ENCODE results near the gene XRCC4. TPM values are rescaled to one million over a fixed set of nuclear protein-coding genes. Genes with fewer than 3 reads are reported as not detected.

The XRCC4 gene
- total and polyA plus RNA-seq, 4 donors: 2.3 to 4.9 (median 3.0) TPM

DNA sequence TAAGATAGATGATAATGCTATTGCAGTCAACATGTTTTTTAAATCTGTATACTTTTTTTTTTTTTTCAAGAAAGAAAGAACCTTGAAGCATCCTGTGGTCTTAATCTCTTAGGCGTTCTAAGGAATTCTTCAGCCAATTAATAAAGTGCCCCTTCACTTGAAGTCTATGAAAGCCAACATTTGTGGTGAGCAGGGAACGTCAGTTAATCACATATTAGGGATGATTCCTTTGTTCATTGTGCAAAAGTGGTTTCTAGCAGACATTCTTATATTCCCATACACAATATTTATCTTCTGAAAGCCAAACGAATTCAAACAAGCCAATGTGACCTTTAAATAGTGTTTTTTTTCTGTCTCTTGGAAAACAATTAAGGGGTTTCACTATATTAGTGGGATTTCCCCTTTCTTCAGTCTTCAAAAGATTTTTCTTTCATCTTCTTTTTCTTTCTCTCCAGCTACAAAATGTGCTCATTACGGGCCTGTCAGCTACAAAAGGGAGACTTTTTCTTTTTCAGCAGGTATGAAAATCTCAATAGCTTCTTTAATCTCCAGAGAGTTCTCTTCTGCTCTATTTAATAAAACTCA, 40.3 kb upstream of the XRCC4 start (continued):
- TF ChIP-seq, protein P1, sequence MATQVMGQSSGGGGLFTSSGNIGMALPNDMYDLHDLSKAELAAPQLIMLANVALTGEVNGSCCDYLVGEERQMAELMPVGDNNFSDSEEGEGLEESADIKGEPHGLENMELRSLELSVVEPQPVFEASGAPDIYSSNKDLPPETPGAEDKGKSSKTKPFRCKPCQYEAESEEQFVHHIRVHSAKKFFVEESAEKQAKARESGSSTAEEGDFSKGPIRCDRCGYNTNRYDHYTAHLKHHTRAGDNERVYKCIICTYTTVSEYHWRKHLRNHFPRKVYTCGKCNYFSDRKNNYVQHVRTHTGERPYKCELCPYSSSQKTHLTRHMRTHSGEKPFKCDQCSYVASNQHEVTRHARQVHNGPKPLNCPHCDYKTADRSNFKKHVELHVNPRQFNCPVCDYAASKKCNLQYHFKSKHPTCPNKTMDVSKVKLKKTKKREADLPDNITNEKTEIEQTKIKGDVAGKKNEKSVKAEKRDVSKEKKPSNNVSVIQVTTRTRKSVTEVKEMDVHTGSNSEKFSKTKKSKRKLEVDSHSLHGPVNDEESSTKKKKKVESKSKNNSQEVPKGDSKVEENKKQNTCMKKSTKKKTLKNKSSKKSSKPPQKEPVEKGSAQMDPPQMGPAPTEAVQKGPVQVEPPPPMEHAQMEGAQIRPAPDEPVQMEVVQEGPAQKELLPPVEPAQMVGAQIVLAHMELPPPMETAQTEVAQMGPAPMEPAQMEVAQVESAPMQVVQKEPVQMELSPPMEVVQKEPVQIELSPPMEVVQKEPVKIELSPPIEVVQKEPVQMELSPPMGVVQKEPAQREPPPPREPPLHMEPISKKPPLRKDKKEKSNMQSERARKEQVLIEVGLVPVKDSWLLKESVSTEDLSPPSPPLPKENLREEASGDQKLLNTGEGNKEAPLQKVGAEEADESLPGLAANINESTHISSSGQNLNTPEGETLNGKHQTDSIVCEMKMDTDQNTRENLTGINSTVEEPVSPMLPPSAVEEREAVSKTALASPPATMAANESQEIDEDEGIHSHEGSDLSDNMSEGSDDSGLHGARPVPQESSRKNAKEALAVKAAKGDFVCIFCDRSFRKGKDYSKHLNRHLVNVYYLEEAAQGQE (IDR thresholded peaks at IDR 0.05): no peak
- no peak for TF ChIP-seq RXRA (IDR thresholded peaks at IDR 0.05)
- TF ChIP-seq HNF4A (conservative IDR thresholded peaks at IDR 0.05): no peak
- no peak for TF ChIP-seq EGR1 (IDR thresholded peaks at IDR 0.05; ENCODE audit: low read depth in 2 of 2)

DNA sequence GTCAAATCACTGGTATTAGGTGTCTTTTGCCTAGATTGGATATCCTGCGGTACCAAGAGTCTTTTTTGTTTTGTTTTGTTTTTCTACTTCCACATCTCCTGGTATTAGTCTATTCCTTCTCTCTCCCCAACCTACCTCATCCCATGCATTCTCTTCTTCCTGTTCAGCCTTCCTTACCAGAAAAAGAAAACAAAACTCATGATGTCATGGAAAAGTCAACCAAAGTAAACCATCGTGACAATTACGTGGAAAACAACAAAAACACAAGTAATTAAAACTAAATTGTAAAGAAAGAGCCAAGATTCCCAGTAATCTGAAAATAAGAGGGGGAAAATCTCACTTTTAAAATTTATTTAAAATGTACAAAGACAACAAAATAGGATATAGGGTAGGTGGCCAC, 38.4 kb upstream of the XRCC4 start:
- Histone ChIP-seq H3K27ac (ENCODE audit: low read depth in 1 of 2, low read length in 2 of 2) (no peak overlapping the region), H3K27me3 (ENCODE audit: control insufficient read depth in 4 of 4, insufficient read depth in 4 of 4, low read length in 3 of 4) (no peaks in the 10 kb centered on the region), H3K4me3 (ENCODE audit: low read depth in 1 of 3, low read length in 3 of 3) (no peak overlapping the region), H3K36me3 (ENCODE audit: control insufficient read depth in 4 of 4, insufficient read depth in 3 of 4, low read depth in 1 of 4, low read length in 3 of 4) (no peaks in the 10 kb centered on the region), H3K9ac (ENCODE audit: low read depth in 1 of 2, low read length in 2 of 2) (no peak overlapping the region), H3K9me3 (ENCODE audit: control insufficient read depth in 4 of 4, low read length in 3 of 4) (no peaks in the 10 kb centered on the region), H3K4me1 (ENCODE audit: control insufficient read depth in 4 of 4, insufficient read depth in 4 of 4, low read length in 3 of 4) (no peaks in the 10 kb centered on the region)
- TF ChIP-seq EGR1 (IDR thresholded peaks at IDR 0.05; ENCODE audit: low read depth in 2 of 2) (no peak), JUND (IDR thresholded peaks at IDR 0.05) (no peak), YY1 (IDR thresholded peaks at IDR 0.05) (no peak), GABPA (IDR thresholded peaks at IDR 0.05 in 1 of 2, conservative IDR thresholded peaks at IDR 0.05 in 1 of 2) (no peak), HNF4G (IDR thresholded peaks at IDR 0.05) (no peak), RAD21 (IDR thresholded peaks at IDR 0.05) (no peak), NR2F2 (IDR thresholded peaks at IDR 0.05) (no peak), FOXA1 (IDR thresholded peaks at IDR 0.05) (no peak), FOXA2 (IDR thresholded peaks at IDR 0.05) (no peak), TAF1 (conservative IDR thresholded peaks at IDR 0.05) (no peak), HNF4A (conservative IDR thresholded peaks at IDR 0.05) (no peak), SP1 (IDR thresholded peaks at IDR 0.05) (no peak), RXRA (IDR thresholded peaks at IDR 0.05) (no peak)
- TF ChIP-seq, protein P2, sequence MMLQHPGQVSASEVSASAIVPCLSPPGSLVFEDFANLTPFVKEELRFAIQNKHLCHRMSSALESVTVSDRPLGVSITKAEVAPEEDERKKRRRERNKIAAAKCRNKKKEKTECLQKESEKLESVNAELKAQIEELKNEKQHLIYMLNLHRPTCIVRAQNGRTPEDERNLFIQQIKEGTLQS (IDR thresholded peaks at IDR 0.05): no peak
- TF ChIP-seq, protein P3, sequence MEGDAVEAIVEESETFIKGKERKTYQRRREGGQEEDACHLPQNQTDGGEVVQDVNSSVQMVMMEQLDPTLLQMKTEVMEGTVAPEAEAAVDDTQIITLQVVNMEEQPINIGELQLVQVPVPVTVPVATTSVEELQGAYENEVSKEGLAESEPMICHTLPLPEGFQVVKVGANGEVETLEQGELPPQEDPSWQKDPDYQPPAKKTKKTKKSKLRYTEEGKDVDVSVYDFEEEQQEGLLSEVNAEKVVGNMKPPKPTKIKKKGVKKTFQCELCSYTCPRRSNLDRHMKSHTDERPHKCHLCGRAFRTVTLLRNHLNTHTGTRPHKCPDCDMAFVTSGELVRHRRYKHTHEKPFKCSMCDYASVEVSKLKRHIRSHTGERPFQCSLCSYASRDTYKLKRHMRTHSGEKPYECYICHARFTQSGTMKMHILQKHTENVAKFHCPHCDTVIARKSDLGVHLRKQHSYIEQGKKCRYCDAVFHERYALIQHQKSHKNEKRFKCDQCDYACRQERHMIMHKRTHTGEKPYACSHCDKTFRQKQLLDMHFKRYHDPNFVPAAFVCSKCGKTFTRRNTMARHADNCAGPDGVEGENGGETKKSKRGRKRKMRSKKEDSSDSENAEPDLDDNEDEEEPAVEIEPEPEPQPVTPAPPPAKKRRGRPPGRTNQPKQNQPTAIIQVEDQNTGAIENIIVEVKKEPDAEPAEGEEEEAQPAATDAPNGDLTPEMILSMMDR (IDR thresholded peaks at IDR 0.05; ENCODE audit: low read depth, low read length, missing input control): no peak
- TF ChIP-seq, protein P4, sequence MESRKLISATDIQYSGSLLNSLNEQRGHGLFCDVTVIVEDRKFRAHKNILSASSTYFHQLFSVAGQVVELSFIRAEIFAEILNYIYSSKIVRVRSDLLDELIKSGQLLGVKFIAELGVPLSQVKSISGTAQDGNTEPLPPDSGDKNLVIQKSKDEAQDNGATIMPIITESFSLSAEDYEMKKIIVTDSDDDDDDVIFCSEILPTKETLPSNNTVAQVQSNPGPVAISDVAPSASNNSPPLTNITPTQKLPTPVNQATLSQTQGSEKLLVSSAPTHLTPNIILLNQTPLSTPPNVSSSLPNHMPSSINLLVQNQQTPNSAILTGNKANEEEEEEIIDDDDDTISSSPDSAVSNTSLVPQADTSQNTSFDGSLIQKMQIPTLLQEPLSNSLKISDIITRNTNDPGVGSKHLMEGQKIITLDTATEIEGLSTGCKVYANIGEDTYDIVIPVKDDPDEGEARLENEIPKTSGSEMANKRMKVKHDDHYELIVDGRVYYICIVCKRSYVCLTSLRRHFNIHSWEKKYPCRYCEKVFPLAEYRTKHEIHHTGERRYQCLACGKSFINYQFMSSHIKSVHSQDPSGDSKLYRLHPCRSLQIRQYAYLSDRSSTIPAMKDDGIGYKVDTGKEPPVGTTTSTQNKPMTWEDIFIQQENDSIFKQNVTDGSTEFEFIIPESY (IDR thresholded peaks at IDR 0.05): no peak
- TF ChIP-seq, protein P5, sequence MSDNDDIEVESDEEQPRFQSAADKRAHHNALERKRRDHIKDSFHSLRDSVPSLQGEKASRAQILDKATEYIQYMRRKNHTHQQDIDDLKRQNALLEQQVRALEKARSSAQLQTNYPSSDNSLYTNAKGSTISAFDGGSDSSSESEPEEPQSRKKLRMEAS (IDR thresholded peaks at IDR 0.05): no peak
- TF ChIP-seq, protein P1 (IDR thresholded peaks at IDR 0.05): no peak
- WGBS: 98% methylated on average over 3 of the region's 3 CpGs
- no peak for DNase-seq (ENCODE audit: low spot score)
